ENCODE results near the gene BCL2. TPM values are rescaled to one million over a fixed set of nuclear protein-coding genes. Genes with fewer than 3 reads are reported as not detected.

Gene BCL2
- polyA plus RNA-seq, 1 of the 3 experiments (the other 2 are of a cell fraction), result 1.5 TPM

- H3K27ac ChIP-seq (ENCODE audit: low read depth in 2 of 2, low read length in 1 of 2), result peak overlapping the region in 1 of 2 experiments; percentile 39; a peak in 1 of 4 replicates
- TF ChIP-seq EP300 (IDR thresholded peaks at IDR 0.05; ENCODE audit: borderline replicate concordance in 1 of 2, low read depth in 1 of 2, low read length in 1 of 2) (no peak), RFX5 (IDR thresholded peaks at IDR 0.05; ENCODE audit: low read length) (no peak), PBX3 (IDR thresholded peaks at IDR 0.05) (no peak), MXI1 (IDR thresholded peaks at IDR 0.05; ENCODE audit: low read depth, low read length) (no peak), SIN3A (IDR thresholded peaks at IDR 0.05; ENCODE audit: borderline replicate concordance, low read depth, low read length) (no peak), TAF1 (IDR thresholded peaks at IDR 0.05; ENCODE audit: borderline replicate concordance, low read depth, low read length) (no peak), JUND (IDR thresholded peaks at IDR 0.05) (no peak), YY1 (IDR thresholded peaks at IDR 0.05; ENCODE audit: low read depth) (no peak), ELF1 (IDR thresholded peaks at IDR 0.05) (no peak)
- no peak for DNase-seq
- H3K36me3 ChIP-seq (replicated peaks in 1 of 2; ENCODE audit: control insufficient read depth in 1 of 2, insufficient read depth in 2 of 2, low read length in 1 of 2), result no peaks in the 10 kb centered on the region
- POLR2A ChIA-PET, result no interaction called here
- H3K9me2 ChIP-seq, result no peaks in the 10 kb centered on the region
- H4K20me1 ChIP-seq (ENCODE audit: insufficient read depth), result no peaks in the 10 kb centered on the region
- no peak overlapping the region for H3K9ac ChIP-seq
- H3F3A ChIP-seq (replicated peaks; ENCODE audit: insufficient read depth), result no peaks in the 10 kb centered on the region
- no peaks in the 10 kb centered on the region for H3K79me2 ChIP-seq (ENCODE audit: insufficient read depth)
- H2AFZ ChIP-seq (ENCODE audit: low read depth), result no peak overlapping the region
- no peak overlapping the region for H3K4me2 ChIP-seq
- H3K9me3 ChIP-seq, result no peaks in the 10 kb centered on the region
- H3K27me3 ChIP-seq (ENCODE audit: insufficient read depth), result no peaks in the 10 kb centered on the region
- H3K4me1 ChIP-seq (ENCODE audit: control insufficient read depth in 1 of 2, insufficient read depth in 2 of 2, low read depth in 1 of 2, low read length in 1 of 2), result peaks cover 5 to 28% of the 10 kb centered on the region in 2 experiments; a peak in 3 of 4 replicates
- 83% methylated on average over 2 of the region's 2 CpGs for WGBS (ENCODE audit: low lambda C conversion rate)
- CTCF ChIA-PET, result interaction anchor here (1.0 to 1.2 kb wide), 2 partner anchors 131 to 171 kb away, joined by 3 to 4 read pairs; no protein-coding TSS in a partner anchor
- H3K4me3 ChIP-seq (ENCODE audit: low read depth in 2 of 2, low read length in 1 of 2), result no peak overlapping the region
These were observed 132.4 kb downstream of the BCL2 start for GRCh38 chr18:63187223-63187574.

GRCh38 chr18:63186520-63187222 lies 132.9 kb downstream of the BCL2 start:
- peak overlapping the region in 1 of 2 experiments; percentile 39; a peak in 1 of 4 replicates for H3K27ac ChIP-seq (ENCODE audit: low read depth in 2 of 2, low read length in 1 of 2)
- CTCF ChIA-PET, result interaction anchor here (1.0 to 1.4 kb wide), 3 partner anchors 9 to 132 kb away, joined by 3 to 4 read pairs (median 4); no protein-coding TSS in a partner anchor
- no peaks in the 10 kb centered on the region for H4K20me1 ChIP-seq (ENCODE audit: insufficient read depth)
- H3K79me2 ChIP-seq (ENCODE audit: insufficient read depth), result no peaks in the 10 kb centered on the region
- POLR2A ChIA-PET, result no interaction called here
- H3K27me3 ChIP-seq (ENCODE audit: insufficient read depth), result no peaks in the 10 kb centered on the region
- no peak for TF ChIP-seq TEAD4 (IDR thresholded peaks at IDR 0.05; ENCODE audit: borderline replicate concordance, insufficient read depth)
- no peak for TF ChIP-seq RAD21 (IDR thresholded peaks at IDR 0.05; ENCODE audit: low read length)
- no peak for TF ChIP-seq USF1 (IDR thresholded peaks at IDR 0.05; ENCODE audit: borderline replicate concordance, low read depth)
- no peak for TF ChIP-seq NRF1 (IDR thresholded peaks at IDR 0.05; ENCODE audit: low read depth, low read length)
- no peak for TF ChIP-seq USF2 (IDR thresholded peaks at IDR 0.05; ENCODE audit: borderline replicate concordance, low read depth, low read length)
- no peak for TF ChIP-seq MEF2A (IDR thresholded peaks at IDR 0.05; ENCODE audit: borderline replicate concordance, low read depth)
- TF ChIP-seq POLR2AphosphoS5 (IDR thresholded peaks at IDR 0.05; ENCODE audit: low read depth, low read length), result no peak
- no peak for TF ChIP-seq FOXM1 (IDR thresholded peaks at IDR 0.05; ENCODE audit: low read depth)
- no peak for TF ChIP-seq YY1 (IDR thresholded peaks at IDR 0.05; ENCODE audit: low read depth)
- TF ChIP-seq FOSL2 (IDR thresholded peaks at IDR 0.05; ENCODE audit: borderline replicate concordance, low read depth), result no peak
- TF ChIP-seq CTCF (IDR thresholded peaks at IDR 0.05), result no peak
- no peak for TF ChIP-seq ELF1 (IDR thresholded peaks at IDR 0.05)
- no peak for TF ChIP-seq CHD2 (IDR thresholded peaks at IDR 0.05; ENCODE audit: low read length, partially characterized antibody)
- no peak for TF ChIP-seq EZH2phosphoT487 (IDR thresholded peaks at IDR 0.05; ENCODE audit: borderline replicate concordance, low read depth)
- TF ChIP-seq MXI1 (IDR thresholded peaks at IDR 0.05; ENCODE audit: low read depth, low read length), result no peak
- no peak for TF ChIP-seq EP300 (IDR thresholded peaks at IDR 0.05; ENCODE audit: borderline replicate concordance in 1 of 2, low read depth in 1 of 2, low read length in 1 of 2)
- no peak overlapping the region for H3K4me2 ChIP-seq
- H3F3A ChIP-seq (replicated peaks; ENCODE audit: insufficient read depth), result no peaks in the 10 kb centered on the region
- H3K9ac ChIP-seq, result no peak overlapping the region
- peaks cover 5 to 33% of the 10 kb centered on the region in 2 experiments; a peak in 3 of 4 replicates for H3K4me1 ChIP-seq (ENCODE audit: control insufficient read depth in 1 of 2, insufficient read depth in 2 of 2, low read depth in 1 of 2, low read length in 1 of 2)
- H3K9me3 ChIP-seq, result no peaks in the 10 kb centered on the region
- H3K36me3 ChIP-seq (replicated peaks in 1 of 2; ENCODE audit: control insufficient read depth in 1 of 2, insufficient read depth in 2 of 2, low read length in 1 of 2), result no peaks in the 10 kb centered on the region
- 61% methylated on average over 2 of the region's 2 CpGs for WGBS (ENCODE audit: low lambda C conversion rate)
- no peak overlapping the region for H2AFZ ChIP-seq (ENCODE audit: low read depth)
- no peaks in the 10 kb centered on the region for H3K9me2 ChIP-seq
- no peak overlapping the region for H3K4me3 ChIP-seq (ENCODE audit: low read depth in 2 of 2, low read length in 1 of 2)
- DNase-seq, result no peak

Measured in SK-N-SH (cell line).